HG03135 (cell line): ENCODE data around the gene BORCS5.
A peak's percentile ranks its signal among the peaks of the same experiment; 100 is the strongest.
"Not testable (repeated sequence)": the region's sequence is repeated elsewhere in the genome, so short reads cannot be mapped to it uniquely, and the experiment has no call there.

ENCODE experiments used
- ATAC-seq: cut with Tn5 transposase; IDR thresholded peaks from one replicate; pipeline ENCODE4 v1.9.1; 2021; ENCODE audit warnings: mild to moderate bottlenecking, moderate library complexity; ENCODE audit not compliant: unreplicated experiment

The BORCS5 gene

DNA sequence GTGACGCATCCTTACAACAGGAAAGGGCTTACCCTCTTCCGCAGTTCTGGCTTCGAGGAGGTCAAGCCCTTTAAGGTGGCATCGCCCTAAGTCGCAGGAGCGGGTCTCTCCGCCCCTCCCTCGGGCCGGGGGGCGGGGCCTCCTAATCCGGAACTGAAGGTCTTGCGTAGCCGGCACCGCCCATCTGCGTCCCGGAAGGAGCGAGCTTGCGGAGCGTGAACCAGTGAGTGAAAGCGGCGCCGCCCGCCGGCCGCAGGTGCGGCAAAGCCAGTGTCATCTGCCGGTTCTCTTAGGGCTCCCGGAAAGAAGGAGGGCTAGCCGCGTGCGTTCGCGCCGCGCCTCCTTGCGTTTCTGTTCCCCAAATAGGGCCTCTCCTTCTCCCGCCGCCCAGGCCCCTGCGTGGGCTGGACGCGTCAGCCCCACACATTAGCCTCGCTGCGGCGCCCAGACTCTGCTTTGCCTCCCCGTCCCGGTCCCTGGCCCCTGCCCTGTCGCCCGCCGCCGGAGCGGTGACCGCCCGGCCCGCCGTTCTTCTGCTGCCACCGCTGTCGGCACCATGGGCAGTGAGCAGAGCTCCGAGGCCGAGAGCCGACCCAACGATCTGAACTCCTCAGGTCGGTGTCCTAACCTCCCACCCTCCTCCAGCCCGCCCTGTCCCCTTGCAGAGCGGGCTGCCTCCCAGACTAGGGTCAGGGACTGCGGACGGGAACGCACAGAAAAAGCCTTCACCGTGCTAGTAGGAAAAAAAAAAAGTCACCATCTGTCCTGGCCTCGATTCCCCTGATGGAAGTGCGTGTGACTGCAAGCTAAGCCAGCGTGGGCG is at the start of gene BORCS5:
BORCS5 (plus strand) TSS at position 183 of the 823 bp plus-strand sequence; CDS start at position 557, 374 bp downstream.
- ATAC-seq: peak; percentile 89

DNA sequence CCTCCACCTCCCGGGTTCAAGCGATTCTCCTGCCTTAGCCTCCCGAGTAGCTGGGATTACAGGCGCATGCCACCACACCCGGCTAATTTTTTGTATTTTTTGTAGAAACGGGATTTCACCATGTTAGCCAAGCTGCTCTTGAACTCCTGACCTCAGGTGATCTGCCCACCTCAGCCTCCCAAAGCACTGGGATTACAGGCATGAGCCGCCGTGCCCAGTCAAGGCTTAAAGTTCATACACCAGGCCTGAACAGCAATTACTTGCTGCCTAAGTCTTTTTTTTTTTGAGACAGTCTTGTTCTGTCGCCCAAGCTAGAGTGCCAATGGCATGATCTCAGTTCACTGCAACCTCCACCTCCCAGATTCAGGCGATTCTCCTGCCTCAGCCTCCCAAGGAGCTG is 46.2 kb upstream of the BORCS5 start:
- ATAC-seq: not testable (repeated sequence)

DNA sequence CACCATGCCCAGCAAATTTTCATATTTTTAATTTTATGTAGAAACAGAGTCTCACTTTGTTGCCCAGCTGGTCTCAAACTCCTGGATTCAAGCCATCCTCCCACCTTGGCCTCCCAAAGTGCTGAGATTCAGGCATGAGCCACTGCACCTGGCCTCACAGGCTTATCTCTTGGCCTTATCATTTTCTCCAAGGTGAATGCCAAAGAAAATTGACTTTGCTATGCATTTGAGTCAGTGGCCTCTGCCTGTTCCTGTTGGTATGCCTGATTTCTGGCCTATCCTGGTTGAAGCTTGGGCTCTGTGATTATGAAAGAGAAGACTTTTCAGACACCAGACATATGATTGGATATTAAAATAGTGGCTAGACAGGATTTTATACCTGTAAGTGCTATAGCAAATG is 41.0 kb upstream of the BORCS5 start:
- ATAC-seq: no peak

DNA sequence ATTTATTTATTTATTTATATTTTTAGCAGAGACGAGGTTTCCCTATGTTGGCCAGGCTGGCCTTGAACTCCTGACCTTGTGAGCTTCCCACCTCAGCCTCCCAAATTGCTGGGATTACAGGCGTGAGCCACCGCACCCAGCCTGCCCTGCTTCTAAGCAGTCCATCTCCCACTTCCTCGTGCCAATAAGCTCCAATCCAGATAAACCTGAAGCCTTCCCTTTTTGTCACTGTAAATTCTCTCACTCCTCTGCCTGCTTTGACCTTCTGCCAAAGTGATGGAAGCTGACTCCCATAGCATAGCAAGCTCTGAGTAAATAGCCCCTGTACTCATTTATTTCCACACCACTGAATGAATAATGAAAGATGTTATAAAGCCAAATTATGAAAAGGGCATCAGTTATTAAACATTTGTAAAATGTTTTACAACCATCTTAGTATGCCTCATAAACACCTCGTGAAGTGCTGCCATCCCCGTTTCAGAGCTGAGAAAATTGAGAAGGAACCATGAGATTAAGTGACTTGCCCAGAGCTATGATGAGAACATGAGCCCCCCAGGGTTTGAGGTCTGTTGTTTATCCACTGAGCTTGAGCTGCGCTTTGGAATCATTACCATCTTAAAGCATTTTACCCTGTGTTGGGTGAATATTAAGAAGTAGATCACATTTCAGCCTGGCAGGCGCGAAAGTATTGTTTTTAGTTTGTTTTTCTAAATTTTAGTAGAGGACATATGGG is 37.3 kb upstream of the BORCS5 start:
- ATAC-seq: no peak

DNA sequence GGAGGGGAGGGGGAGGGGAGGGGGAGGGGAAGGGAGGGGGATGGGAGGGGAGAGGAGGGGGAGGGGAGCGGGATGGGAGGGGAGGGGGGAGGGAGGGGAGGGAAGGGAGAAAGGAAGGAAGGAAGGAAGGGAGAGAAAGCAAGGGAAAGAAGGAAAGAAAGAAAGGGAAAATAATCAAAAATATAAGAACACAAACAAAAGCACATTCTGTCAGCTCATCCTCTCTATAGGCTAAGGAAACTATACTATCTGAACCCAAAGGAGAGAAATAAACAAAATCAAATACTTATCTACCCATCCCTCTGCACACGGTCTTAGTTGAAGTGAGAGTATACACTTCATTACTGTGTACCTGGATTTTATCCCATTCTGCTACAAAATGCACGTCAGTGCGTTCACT is 33.8 kb upstream of the BORCS5 start:
- ATAC-seq: no peak

GRCh38 chr12:12323591-12323990 is 33.3 kb upstream of the BORCS5 start:
- ATAC-seq: no peak

DNA sequence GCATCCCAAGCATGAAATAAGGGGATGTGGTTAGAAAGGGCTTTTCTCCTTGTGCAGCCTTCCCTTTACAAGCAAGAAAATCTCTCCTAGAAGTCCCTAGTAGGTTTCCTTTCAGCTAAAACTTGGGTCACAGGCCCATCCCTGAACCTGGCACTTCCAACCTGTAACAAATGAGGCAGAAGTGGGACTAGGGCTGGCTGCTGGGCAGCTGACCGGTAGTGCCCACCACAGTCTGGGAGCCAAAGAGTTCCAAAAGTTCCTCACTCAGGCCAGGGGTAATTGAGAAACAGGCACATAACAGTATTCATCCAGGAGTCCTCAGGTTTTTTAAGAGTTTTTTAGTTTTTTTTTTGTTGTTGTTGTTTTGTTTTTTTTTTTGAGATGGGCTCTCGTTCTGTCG is 30.6 kb upstream of the BORCS5 start:
- no peak for ATAC-seq

DNA sequence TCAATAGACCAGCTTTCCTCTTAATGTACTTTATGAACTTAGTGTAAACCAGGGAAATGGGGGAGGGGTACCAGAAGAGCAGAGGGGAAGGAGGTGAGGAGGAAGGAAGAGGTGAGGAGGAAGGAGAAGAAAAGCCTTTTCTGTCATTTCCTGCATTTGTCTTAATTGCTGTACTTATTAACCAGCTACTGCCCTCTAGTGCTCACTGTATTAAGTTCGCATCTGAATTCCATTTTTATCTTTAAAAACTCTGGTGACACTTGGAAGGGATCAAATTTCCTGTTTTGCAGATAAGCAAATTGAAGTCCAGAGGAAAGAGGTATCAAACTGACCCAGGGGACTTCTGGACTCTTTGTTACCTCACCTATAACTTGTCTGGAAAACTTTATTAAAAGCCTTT is 29.1 kb upstream of the BORCS5 start:
- ATAC-seq: no peak

DNA sequence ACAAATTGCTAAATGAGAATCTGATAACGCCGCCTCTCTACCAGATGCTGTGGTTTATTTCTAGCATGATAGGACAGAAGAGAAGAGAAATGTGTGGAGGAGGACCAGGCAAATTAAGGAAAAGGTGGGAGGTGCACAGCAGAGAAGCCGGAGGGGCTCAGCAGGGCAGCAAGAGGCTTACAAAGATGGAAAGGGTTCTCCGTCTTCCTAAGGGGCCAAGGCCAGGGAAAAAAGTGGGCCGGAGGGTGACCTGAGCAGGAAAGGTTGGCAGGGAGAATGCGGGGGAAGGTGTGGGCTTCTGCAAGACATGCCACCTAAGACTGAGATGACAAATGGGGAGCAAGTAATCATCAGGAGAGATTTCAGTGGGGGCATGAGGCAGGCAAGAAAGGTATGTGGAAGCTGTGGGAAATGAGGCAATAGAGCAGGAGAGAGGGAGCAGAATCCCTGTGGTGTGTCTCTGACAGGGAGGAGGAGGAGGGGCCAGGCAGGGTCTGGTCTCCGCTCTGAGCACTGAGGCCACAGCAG is 25.6 kb upstream of the BORCS5 start:
- no peak for ATAC-seq

DNA sequence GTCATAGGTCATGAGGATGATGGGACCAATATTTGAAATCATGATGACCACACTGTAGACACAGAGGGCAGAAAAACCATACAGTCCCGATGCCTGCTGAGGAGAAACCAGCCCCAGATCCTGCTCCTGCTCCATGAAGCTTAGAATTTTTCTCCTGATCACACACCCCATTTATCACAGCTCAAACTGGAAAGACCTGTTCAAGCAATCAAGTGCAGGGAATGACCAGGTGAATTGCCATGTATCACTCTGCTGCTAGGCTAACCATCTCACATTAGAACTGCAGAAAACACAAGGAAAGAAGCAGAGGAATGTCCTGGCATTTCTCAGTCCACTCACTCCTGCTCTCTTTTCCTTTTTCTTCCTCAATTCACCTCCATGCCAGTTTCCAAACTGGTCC is 25.0 kb upstream of the BORCS5 start:
- ATAC-seq: no peak

DNA sequence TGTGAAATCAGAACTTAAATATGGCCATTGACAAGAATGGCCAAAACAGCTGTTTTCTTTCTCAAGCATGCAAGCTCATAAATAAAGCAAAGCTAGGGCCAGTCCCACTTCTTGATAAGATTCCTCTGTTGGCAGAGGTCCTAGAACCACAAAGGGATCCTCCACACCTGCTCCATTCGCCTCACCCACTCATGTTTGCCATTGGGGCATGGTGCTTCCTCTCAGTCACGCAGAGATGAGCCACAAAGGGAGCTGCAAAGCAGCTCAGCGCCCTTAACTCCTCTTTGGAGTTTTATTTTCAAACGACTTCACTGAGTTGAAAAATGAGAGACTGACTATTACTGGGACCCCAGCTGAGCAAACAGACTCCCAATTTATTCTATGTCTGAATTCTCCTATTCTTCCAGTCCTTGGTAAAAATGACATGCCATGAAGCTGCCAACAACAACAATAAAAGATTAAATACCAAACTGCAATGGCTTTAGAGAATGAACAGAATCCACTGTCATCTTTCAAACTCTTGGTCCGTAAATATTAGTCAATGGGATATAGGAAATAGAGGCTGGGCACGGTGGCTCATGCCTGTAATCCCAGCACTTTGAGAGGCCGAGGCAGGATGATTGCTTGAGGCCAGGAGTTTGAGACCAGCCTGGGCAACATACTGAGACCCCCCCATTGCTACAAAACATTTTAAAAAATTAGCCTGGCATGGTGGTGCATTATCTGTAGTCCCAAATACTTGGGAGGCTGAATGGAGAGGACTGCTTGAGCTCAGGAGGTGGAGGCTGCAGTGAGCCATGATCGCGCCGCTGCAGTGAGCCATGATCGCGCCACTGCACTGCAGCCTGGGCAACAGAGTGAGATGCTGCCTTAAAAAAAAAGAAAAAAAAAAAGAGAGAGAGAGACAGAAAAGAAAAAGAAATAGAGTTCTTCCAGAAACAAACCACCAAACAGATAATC is 23.2 kb upstream of the BORCS5 start:
- ATAC-seq: no peak

DNA sequence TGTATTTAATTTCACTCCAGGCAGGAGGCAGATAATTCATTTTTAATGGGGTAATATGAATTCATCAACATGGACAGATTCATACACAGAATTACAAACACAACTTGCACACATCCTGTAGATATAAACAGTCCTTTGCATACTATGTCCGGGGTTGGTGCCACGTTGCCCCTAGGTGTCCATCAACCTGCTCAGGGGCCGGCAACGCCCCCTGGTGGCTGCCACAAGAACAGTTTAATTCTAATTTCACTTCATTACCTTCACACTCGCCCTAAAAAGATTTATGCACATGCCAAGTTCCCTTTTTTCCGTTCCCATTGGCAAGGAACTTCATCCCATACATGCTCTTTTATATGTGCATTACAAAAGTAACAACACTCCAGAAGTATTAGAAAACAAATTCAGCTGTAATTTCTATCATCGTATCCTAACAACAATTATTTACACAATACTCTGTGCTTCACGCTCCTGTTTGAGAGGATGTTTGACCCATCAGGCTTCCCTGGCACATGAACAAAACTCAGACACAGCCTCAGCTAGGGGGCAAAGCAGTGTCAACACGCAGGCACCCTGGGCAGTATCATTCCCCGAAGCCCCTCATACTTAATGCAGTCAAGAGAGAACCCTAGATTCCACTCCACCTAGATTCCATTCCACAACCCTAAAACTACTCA is 22.4 kb upstream of the BORCS5 start:
- ATAC-seq: no peak

DNA sequence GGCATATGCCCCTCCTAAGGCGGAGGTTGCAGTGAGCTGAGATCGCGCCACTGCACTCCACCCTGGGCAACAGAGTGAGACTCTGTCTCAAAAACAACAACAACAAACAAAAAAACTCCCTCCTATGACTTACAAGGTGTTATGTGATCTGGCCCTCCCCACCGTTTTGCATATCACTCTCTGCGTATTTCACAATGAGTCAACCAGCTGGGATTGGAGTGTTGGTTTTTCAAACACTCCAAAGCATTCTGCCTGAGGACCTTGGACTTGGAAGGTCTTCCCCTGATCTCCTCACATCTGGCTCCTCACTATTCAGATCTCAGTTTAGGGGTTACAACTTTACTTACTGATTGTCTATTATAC is 20.8 kb upstream of the BORCS5 start:
- ATAC-seq: no peak

DNA sequence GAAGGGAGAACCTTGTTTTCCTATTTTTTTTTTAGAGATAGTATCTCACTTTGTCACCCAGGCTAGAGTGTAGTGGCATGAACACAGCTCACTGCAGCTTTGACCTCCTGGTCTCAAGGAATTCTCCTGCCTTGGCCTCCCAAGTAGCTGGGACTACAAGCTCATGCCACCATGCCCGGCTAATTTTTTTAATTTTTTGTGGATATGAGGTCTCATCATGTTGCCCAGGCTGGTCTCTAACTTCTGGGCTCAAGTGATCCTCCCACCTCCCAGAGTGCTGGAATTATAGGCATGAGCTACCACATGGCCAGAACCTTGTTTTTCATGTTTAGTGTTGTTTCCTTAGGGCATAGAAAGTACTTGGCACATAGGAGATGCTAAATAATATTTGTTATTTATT is 20.4 kb upstream of the BORCS5 start:
- no peak for ATAC-seq

- ATAC-seq: no peak
Observed at GRCh38 chr12:12338527-12339168, 18.2 kb upstream of the BORCS5 start.

DNA sequence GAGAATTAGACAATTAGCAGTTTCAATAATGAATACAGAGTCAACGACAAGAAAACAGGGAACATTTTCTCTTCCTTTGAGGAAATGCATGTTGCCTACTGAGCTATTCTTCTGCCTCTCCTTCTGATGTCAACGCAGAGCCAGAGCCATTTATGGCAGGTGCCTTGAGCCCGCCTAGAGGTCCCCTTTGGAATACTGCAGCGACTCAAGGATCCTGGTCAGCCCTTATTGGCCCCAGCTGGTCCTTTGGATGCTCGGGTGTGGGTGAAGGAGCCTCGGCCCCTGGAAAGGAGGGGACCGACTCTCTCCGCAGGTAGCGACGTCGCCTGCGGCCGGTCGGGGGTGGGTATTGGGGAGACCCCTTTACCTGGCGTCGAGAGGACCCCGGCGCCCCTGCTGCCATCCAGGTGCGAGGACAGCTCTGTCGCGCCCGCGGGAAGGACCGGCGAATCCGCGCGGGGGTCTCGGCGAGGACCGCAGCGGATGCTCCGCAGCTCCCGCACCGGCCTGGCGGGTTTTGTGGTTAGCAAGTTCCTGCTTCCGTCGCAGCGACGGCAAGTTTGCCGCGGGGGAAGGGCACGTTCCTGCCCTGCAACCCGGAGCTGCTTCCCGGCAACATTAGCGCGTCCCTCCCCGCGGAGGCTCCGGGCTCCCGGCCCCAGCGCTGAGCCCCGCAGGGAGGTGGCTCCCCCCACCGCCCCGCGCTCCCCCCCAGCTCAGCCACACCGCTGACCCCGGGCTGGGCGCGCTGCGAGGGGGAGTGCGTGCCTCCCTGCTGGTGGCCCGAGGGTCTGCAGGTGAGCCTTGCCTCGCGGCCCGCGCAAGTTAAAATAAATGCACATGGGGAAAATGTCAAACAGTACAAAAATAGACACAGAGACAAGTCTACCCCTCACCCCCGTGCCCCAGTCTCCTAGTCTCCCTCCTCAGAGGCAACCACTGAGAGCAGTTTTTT is 6.9 kb upstream of the BORCS5 start, which contains the start of gene MANSC1:
MANSC1 (minus strand) TSS at position 532 of the 955 bp plus-strand sequence. CDS start 6,928 bp downstream, outside the sequence.
- ATAC-seq: no peak

DNA sequence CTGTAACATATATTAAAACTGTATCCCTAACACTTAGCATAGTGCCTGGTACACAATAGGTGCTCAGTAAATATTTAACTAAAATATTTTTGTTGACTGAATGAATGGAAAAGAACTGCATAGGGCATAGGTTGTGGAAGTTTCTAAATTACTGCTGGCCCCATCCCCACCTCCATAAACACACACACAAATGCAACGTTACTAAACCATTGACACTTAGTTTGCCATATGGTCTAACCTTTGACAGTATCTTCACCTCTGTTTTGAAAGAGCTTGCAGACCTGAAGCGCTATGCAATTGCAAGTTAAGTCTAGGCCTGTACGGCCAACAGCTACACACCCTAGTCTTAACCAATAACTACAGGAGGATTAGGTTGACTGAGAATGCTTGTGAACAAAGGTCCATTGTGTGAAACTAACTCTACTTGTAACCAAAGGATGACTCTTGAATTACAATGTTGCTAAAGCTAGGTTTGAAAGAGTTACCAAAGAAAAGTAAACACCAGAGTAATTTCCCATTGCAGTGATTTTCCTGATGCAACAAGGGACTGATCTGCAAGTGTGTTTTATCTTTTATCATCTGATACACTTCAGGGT is 5.9 kb upstream of the BORCS5 start:
- no peak for ATAC-seq

DNA sequence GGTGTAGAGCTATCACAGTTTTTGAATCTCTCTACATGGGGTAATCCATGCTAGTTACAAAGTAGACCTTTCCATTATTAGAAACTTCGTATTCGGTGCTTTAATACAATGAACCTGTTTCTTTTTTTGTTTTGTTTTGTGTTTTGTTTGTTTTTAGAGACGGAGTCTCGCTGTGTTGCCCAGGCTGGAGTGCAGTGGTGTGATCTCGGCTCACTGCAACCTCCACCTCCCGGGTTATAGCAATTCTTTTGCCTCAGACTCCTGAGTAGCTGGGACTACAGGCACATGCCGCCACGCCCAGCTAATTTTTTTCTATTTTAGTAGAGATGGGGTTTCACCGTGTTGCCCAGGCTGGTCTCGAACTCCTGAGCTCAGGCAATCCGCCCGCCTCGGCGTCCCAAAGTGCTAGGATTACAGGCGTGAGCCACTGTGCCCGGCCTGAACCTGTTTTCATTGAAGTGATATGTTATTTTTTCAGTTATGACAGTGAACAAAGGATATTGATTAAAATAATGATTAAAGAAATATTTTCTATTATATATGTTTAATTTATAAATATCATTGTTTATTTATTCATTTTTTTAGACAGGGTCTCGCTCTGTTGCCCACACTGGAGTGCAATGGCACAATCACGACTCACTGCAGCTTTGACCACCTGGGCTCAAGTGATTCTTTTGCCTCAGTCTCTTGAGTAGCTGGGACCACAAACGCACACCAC is 5.3 kb upstream of the BORCS5 start:
- ATAC-seq: not testable (repeated sequence)
